DMS53 (cell line): ENCODE results near the gene DNAAF5.

Experiments used
- DNase-seq: peaks from one replicate; lab custom pipeline; 2025; lab: John Stamatoyannopoulos, UW

The DNAAF5 gene

DNA sequence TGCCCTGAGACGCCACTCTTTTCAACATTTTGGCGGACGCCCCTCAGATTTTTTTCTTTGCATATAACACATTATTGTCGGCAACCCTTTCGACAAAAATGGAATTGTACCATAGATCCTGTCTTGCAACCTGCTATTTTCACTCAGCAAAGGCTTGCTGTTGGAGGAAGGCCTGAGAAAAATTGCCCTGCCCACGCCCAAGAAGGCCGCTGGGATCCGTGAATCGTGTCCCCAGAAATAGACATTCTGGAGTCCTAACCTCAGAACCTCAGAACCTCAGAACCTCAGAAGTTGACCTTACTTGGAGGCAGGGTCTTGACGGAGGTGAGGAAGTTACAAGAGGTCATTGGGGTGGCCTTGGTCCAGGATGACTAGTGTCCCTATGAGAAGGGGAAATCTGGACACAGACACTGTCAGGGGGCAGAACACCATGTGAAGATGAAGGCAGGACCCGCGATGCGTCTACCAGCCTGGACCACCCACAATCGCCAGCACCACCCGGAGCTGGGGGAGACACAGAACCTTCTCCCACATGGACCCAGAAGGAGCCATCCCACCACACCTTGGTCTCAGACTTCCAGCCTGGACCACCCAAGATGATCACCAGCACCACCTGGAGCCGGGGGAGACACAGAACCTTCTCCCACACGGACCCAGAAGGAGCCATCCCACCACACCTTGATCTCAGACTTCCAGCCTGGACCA lies 19.1 kb upstream of the DNAAF5 start:
- DNase-seq: no peak

DNA sequence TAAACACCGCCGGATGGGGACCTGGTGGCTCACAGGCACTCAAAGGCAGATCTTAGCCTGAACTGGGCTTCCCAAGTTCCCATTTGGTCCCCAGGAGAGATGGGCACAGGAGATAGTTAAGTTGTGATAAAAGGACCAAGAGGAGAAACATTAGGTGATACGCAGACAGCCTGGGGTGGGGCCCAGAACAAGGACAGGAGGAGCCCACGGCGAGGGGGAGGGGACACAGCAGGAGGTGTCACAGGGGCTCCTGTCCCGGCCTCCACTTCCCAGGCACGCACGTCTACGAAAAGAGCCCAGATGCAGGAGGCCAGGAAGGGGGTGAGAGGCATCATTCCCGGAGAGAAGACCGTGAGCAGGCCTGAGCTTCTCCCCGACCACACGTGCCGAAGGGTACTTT lies 16.3 kb upstream of the DNAAF5 start:
- DNase-seq: no peak

DNA sequence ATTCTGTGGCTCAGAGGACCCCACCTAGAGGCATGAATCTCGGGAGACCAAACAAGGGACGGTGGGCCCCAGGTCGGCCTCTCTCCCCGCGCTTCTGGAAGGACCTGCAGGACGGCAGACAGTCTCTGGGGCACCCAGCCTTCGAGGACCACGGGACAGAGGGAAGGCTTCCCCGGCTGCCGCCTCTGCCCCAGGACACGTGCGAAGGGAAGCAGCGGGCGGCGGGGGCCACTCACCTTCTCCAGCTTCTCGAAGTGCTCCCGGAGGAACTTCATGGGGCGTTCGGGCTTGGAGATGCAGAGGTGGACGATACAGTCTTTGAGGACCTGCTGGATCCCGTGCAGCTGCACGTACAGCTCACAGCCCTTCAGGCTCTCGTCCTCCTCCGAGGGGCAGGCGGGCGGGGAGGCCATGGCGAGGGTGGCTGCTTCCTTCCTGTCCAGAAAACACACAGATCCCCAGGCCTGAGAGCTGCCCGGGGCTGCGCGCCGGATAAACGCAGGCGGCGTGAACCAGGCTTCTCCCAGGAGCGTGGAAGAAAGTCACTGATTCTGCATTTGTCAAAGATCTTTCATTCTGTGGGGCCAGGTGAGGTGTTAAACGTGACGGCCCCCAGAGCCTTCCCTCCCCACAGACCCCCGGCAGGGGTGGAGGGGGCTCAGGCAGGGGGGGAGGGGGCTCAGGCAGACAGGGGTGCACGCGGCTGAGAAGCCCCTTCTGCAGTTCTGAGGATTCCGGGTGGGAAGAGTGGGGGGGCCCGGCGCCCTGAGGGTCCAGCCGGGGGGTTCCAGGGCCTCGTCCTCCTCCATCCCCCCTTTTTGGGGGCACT lies 15.2 kb upstream of the DNAAF5 start:
- DNase-seq: no peak

DNA sequence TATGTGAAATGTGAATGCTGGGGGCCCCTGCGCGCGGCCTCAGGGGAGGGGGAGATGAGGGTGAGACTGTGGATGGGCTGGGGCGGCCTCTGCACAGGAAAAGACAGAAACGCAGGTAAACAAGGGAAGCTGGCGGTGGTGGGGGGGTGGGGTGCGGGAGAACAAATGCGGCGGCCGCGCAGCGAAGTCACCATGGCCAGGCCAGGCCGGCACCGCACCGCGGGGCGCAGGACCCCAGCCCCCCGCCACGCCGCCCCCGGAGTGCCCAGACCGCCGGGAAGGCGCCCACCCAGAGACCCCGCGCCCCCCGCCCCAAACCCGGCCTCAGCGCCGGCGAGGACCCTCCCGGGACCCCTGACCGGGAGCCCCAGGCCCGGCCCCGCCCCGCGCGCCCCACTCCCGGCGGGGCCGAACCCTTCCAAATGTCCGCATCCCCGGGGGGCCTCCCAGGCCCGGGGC lies 14.5 kb upstream of the DNAAF5 start:
- no peak for DNase-seq

DNA sequence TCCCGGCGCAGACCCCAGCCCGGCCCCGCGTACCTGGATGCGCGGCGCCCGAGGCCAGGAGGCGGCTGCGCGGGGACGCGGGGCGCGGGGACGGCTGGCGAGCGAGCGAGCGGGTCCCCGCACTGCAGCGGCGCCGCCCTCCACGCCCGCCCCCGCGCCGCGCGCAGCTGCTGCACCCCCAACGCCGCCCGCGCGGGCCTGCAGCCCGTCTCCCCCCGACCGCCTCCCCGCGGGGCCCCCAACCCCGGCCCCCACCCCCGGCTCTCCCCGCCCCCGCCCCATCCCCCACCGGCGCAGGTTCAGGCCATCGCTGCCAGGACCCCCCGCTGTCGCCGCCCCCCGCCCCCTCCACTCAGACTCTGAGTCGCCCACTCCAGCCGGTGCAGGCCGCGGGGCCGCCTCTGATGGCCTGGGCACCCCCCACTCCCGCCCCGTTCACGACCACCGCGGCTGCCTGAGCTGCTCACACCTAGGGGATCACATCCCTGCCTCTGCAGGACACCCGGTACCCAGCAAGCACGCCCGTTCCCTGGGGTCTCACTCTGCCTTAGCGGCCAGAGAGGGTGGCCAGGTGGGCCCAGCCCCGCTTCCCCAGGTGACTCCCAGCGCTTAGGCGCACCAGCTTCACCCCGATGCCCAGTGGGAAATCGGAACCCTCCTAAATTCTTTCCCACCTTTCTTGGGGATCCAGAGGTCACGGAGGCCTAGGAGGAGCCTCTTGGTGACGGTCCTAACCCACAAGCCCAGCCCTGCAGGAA lies 13.9 kb upstream of the DNAAF5 start:
- no peak for DNase-seq

DNA sequence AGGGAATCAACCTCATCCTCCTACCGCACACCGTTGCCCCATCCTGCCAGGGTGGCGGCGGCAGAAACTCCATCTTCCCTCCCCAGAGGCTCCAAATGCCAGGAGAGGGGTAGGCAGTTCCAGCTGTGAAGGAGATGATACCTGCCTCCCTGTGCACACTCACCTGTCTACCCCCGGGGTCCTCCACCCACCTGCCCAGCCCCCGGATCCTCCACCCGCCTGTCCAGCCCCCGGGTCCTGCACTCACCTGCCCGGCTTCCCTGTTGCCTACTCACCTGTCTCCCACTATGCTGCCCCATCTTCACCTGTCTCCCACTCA lies 13.4 kb upstream of the DNAAF5 start:
- no peak for DNase-seq

DNA sequence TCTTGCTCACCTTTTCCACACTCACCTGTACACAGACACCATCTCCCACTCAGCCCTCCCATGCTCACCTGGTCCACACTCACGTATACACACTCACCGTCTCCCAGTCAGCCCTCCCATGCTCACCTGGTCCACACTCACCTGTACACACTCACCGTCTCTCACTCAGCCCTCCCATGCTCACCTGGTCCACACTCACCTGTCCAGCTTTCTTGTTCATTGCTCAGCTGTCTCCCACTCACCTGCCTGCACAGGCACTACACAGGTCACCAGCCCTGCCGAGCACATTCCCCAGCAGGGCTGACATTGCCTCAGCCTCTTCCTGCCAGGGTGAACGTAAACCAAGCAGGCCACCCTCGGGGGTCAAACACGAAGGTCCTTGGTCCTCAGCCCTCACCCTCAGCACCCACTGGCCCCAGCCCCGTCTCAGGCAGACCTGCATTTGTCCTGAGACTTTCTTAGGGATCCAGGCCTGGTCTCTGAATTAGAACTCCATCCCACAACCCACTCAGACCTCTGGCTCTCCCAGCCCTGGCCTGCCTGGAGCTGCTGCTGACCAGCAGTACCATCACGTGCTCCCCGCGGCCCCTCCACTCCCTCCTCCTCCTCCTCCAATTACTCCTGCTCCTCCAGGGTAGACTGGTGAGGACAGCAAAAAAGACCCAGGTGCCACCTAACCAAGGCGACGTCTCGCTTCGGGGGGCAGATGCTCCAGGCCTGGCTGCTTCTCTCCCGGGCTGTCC lies 12.8 kb upstream of the DNAAF5 start:
- no peak for DNase-seq

DNA sequence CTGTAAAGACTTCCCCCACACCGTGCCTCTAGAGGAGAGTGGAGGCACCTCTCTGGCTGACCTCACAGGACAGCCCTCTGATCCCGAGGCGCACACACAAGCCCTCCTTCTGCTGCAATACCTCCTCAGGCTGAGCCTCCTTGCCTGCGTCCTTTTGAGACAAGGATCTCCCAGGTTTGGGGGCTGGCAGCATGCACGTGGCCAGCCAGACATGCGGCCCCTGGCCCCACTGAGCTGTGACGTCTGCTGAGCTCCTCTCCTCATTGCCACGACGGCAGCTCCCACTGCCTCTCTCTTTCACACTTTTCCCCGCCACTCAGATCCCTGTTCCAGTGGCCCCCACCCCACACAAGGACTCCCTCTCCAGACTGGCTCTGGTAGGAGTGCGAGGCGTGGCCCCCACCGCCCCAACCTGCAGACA lies 12.2 kb upstream of the DNAAF5 start:
- no peak for DNase-seq

DNA sequence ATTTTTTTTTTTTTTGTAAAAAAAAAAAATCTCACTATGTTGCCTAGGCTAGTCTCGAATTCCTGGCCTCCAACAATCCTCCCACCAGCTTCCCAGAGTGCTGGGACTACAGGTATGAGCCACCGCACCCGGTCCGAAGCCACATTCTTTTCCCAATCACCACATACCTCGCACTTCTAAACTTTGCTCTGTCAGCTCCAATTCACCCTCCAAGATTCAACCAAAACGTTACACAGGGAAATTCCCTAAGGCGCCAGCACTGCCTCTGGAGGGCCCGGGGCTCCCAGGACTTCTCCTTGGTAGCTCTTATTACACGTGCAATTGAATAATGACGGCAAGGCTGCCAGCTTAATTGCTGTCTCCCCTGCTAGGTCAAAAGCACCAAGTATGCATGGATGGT lies 10.3 kb upstream of the DNAAF5 start:
- DNase-seq: no peak

DNA sequence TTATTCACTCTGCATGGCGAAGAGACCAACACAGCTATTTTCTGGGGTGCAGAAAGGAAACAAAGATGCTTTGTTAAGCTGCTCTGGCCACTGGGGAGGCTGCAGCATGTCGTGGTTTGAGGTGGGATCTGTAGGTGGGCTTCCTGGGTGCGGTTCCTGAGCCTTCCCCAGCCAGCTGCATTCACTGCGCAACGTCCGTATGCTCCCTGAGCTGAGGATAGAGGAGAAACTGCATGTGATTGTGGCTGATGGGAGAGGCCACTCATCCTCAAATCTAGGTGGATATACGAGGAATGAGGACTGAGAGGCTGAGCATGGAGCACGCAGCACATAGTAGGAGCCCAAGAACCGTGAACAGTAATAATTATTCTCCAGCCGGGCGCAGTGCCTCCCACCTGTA lies 9.9 kb upstream of the DNAAF5 start:
- no peak for DNase-seq

DNA sequence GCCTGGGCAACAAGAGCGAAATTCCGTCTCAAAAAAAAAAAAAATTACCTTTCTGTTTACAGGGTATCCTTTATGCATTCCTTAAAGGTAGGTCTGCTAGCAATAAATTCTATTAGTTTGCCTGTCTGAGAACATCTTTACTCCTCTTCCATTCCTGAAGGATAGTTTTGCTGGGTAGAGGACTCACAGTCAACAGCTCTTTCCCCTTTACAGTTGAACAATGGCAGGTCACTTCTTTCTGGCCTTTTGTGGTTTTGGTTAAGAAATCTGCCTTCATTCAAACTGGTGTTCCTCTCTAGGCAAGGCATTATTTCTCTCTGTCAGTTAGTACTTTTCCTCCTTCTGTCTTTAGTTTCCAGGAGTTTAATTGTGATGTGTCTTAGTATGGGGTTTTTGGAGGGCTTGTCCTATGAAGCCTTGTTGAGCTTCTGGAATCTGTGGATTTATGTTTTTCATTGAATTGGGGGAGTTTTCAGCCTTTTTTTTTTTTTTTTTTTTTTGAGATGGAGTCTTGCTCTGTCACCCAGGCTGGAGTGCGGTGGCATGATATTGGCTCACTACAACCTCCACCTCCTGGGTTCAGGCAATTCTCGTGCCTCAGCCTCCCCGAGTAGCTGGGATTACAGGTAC lies 4.8 kb upstream of the DNAAF5 start:
- DNase-seq: no peak

DNA sequence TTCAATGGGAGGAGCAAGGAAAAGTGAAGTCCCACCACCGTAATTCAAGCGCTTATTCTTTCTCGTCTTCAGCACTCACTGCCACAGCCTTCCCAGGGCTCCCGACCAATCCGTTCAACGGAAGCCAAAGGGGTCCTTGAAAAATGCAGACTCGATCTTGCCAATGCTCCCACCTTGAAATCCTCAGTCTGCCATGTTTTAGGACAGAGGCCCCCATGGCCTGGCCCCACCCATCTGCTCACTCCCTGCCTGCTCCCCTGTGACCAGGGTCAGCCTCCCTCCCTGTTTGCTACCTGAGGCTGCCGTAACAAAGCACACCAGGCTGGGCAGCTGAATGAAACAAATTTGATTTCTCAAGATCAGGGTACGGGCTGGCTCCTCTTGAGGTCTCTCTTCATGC lies 3.0 kb upstream of the DNAAF5 start:
- no peak for DNase-seq

DNA sequence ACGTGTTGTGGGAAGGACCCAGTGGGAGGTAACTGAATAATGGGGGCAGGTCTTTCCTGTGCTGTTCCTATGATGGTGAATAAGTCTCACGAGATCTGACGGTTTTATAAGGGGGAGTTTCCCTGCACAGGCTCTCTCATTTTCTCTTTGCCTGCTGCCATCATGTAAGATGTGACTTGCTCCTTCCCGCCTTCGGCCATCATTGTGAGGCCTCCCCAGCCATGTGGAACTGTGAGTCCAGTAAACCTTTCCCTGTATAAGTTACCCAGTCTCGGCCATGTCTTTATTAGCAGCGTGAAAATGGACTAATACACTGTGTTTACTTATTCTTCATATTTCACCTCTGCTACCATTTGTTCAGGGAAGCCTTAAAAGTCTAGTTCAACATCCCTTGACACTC lies 2.2 kb upstream of the DNAAF5 start:
- DNase-seq: no peak

DNA sequence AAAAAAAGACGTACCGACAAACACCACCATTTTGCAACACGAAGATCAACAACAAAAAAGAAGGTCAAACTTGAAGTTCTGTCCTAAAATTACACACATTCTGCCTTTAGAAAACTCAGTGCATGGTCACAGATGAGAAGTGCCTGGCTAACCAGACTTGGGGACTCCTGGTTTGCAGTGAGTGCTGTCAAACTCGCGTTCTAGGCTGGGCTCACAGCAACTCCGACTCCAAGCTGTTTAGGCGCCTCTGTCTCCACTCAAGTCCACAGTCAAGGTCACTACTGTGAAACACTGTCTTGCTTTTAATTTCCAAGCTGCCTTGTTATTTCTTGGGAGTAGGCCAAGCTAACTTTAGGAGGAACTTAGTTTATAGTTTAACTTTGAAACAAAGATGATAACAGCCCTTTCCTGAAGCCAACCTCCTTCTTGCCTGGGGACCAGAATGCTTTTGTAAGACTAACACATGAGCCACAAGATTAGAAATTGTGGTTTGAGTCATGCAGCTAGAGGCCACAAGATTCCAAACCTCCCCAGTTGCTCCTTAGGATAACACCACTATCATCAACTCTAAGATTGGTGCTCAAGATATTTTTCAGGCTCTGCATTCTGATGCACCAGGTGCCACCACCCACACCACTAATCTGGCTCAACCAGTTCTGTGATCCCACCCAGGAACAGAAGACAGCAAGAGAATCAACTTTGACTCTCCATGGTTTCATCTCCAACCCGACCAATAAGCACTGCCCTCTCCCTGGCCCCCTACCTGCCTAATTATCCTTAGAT lies 1.1 kb upstream of the DNAAF5 start:
- DNase-seq: peak; percentile 27

DNA sequence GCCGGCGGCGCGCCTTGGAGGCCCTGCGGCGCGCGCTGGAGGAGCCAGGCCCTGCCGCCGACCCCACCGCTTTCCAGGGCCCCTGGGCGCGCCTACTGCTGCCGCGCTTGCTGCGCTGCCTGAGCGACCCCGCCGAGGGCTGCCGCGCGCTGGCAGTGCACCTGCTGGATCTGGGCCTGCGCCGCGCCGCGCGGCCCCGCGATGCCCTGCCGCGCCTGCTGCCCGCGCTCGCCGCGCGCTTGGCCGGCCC lies 280 bp downstream of the DNAAF5 start:
- no peak for DNase-seq

DNA sequence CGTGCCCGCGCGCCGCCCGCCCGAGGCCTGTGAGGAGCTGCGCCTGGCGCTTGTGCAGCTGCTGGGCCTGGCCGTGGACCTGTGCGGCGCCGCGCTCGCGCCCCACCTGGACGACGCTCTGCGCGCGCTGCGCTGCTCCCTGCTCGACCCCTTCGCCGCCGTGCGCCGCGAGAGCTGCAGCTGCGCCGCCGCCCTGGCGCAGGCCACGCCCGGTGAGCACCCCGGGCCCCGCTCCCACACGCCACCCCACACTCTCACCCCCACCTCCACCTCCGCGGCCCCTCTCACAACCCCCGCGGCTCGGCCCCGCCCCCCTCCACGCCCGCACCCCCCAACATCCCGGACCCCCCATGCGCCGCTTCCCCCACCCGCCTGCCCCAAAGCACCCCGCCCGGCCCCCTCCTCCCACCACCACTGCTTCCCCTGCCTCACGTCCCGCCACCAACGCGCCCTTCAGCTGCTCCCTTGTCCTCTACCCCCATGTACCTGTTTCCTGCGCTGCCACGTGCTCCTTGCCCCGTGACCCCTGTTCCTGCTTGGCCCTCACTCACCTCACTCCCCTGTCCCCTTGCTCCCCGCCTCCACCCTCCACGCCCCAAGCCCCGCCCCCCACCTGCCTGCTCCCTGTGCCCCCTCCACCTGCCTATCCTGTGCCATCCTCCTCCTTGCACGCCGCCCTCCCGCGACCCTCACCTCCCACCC lies 756 bp downstream of the DNAAF5 start, which contains the start of gene PRKAR1B:
Gene PRKAR1B, minus strand, starts transcription at position 178 of the 702 bp plus-strand sequence. CDS start 15,776 bp downstream, outside the sequence.
- peak; percentile 74 for DNase-seq

DNA sequence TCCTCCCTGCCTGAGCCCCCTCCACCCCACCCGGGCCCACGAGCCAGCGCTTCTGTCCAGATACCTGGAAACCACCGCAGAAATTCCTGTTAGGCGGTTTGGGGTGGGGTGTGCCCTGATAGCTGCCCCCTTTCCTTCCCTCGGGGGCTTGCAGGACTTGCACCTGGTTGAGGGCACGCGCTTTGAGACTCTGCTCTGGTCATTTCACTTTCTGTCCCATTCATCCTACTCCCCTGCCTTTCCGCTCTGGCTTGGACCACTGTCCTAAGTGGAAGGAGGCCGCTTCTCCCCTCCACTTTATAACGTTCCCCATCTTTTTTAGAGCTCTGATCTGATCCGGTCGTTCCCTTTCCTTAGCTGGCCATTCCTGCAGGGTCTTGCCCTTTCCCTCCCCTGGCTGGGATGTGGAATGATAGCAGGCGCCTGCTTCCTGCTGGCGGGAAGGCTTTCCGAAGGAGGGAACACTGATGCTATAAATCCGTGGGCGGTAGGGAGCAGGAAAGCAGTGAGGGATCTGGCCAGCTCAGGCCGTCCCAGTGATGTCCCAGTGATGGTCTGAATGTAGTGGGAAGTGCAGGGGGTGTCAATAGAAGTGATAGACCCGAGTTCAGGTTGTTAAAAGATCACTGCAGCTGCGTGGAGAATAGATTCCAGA lies 1.4 kb downstream of the DNAAF5 start:
- DNase-seq: no peak

DNA sequence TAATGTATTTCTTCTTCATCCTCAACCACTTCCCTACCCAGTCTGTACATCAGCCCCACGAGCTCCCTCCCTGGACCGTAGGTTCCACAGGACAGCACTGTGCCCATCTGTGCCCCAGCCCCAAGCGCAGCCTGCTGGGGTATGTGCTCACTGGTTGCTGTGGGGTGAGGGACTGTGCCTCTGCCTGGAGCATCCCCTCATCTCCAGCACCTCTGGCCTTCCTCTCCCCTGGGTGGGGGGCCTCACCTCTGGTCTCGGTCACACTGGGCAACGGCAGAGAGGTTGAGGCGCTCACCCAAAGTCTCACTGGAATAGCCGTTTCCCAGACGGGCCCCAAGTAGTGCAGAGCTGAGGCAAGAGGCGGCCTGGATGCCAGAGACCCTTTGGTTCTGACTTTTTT lies 2.1 kb downstream of the DNAAF5 start:
- no peak for DNase-seq

DNA sequence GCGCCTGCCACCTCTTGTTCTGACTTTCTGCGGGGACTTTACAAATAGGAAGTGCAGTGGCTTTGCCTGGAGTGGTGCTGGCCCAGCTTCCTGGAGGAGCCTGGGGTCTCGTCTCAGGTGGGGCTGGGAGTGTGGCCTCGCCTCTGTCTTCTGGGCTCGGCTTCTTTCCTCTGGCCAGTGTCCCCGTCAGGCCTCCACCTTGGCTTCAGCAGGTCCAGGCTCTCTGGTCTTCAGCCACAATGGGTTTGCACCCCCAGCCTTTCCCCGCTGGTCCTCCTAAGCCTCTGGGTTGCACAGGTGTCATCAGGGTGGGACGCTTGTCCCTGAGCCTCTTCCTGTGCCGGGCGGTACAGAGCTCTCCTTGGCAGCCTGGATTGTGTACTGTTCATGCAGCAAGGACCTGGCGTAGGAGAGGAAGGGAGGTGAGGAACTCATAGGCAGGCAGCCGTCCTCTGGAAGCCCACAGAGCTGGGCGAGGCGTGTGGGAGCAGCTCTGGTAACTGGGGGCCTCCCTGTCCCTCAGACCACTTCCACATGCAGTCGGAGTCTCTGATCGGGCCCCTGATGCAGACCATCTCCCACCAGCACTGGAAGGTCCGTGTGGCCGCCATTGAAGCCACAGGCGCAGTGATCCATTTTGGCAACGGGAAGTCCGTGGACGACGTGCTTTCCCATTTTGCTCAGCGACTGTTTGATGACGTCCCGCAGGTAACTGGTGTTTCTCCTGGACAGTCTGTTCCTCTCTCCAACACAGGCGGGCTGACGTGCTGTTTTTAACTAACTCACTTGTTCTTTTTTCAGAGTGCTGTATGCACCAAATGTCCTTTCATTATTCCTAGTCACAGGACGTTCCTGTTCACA lies 2.9 kb downstream of the DNAAF5 start:
- no peak for DNase-seq
